HG02610 (cell line): ENCODE data around the gene PGK2.
A peak's percentile ranks its signal among the peaks of the same experiment; 100 is the strongest.
"Not testable (repeated sequence)": the region's sequence is repeated elsewhere in the genome, so short reads cannot be mapped to it uniquely, and the experiment has no call there.

Experiments used
- ATAC-seq: cut with Tn5 transposase; IDR thresholded peaks from one replicate; pipeline ENCODE4 v1.9.1; 2021; ENCODE audit warnings: mild to moderate bottlenecking, moderate library complexity; ENCODE audit not compliant: unreplicated experiment

Gene PGK2

GRCh38 chr6:49787176-49787575 is at the start of gene PGK2:
PGK2 (minus strand) TSS chr6:49787285; CDS start chr6:49787187, 98 bp downstream.
- no peak for ATAC-seq

- ATAC-seq, result no peak
Observed at GRCh38 chr6:49835140-49835539, 48.1 kb upstream of the PGK2 start.

GRCh38 chr6:49833386-49833785 is 46.3 kb upstream of the PGK2 start:
- no peak for ATAC-seq

GRCh38 chr6:49826743-49827406 is 39.8 kb upstream of the PGK2 start:
- ATAC-seq, result peak; percentile 72

GRCh38 chr6:49815166-49815565 is 28.1 kb upstream of the PGK2 start:
- no peak for ATAC-seq

- ATAC-seq, result no peak
Observed at GRCh38 chr6:49813248-49813647, 26.2 kb upstream of the PGK2 start.

GRCh38 chr6:49806145-49806544 is 19.1 kb upstream of the PGK2 start:
- no peak for ATAC-seq

GRCh38 chr6:49805246-49805645 is 18.2 kb upstream of the PGK2 start:
- ATAC-seq, result no peak

GRCh38 chr6:49801525-49801924 is 14.4 kb upstream of the PGK2 start:
- no peak for ATAC-seq

GRCh38 chr6:49799090-49799489 is 12.0 kb upstream of the PGK2 start:
- ATAC-seq, result no peak

GRCh38 chr6:49796842-49797455 is 9.9 kb upstream of the PGK2 start:
- not testable (repeated sequence) for ATAC-seq

GRCh38 chr6:49790341-49790740 is 3.3 kb upstream of the PGK2 start:
- no peak for ATAC-seq

- ATAC-seq, result no peak
Observed at GRCh38 chr6:49784272-49784671, 2.8 kb downstream of the PGK2 start.

- ATAC-seq, result no peak
Observed at GRCh38 chr6:49782725-49783124, 4.4 kb downstream of the PGK2 start.

GRCh38 chr6:49782293-49782692 is 4.8 kb downstream of the PGK2 start:
- ATAC-seq, result no peak

- ATAC-seq, result no peak
Observed at GRCh38 chr6:49776444-49776843, 10.6 kb downstream of the PGK2 start.

GRCh38 chr6:49775043-49775442 is 12.0 kb downstream of the PGK2 start:
- no peak for ATAC-seq

- ATAC-seq, result no peak
Observed at GRCh38 chr6:49772285-49772684, 14.8 kb downstream of the PGK2 start.

GRCh38 chr6:49766762-49767161 is 20.3 kb downstream of the PGK2 start:
- no peak for ATAC-seq

- no peak for ATAC-seq
Observed at GRCh38 chr6:49764571-49765236, 22.4 kb downstream of the PGK2 start.

GRCh38 chr6:49744259-49744658 is 42.8 kb downstream of the PGK2 start, which contains the start of gene CRISP3:
CRISP3 (minus strand) TSS chr6:49744388; CDS start chr6:49744367, 21 bp downstream.
- no peak for ATAC-seq

GRCh38 chr6:49743429-49743828 is 43.7 kb downstream of the PGK2 start:
- ATAC-seq, result no peak
